LHCN-M2 (cell line): ENCODE measurements around the gene HDAC7. TPM values are rescaled to one million over a fixed set of nuclear protein-coding genes. Genes with fewer than 3 reads are reported as not detected.

Experiments used
- total RNA-seq: library from RNA; depleted of rRNA; stranded (reverse); fragments of >200 nt; gene quantifications from 2 replicates; pipeline ENCODE4 v1.2.3, GENCODE V29; 2014; rRNA removed

HDAC7 gene
- total RNA-seq, 1 experiment from 2014 or later, result 26.3 TPM

Other genes with a start within 250 kb of the HDAC7 start
- gene RPAP3, start 113.9 kb downstream of the HDAC7 start, total RNA-seq, result 23.8 and 29.3 TPM in 2 replicates
- 0.51 and 0.63 TPM in 2 replicates for gene ENDOU, start 94.4 kb downstream of the HDAC7 start, total RNA-seq
- 0.96 and 1.8 TPM in 2 replicates for gene RAPGEF3, start 61.0 kb downstream of the HDAC7 start, total RNA-seq
- 3.3 and 6.1 TPM in 2 replicates for gene SLC48A1, start 46.7 kb downstream of the HDAC7 start, total RNA-seq
- 5.8 and 5.9 TPM in 2 replicates for gene VDR, start 85.1 kb upstream of the HDAC7 start, total RNA-seq
- 122 and 146 TPM in 2 replicates for gene TMEM106C, start 143.7 kb upstream of the HDAC7 start, total RNA-seq
- gene COL2A1, start 184.6 kb upstream of the HDAC7 start, total RNA-seq, result not detected in 2 replicates